NCI-H2107 treated with DMSO at 0.1 percent for 48 hours (cell line): Measurements from ENCODE around the gene RAB13.

Experiments
- DNase-seq: peaks from one replicate; lab custom pipeline; 2025; ENCODE audit not compliant: unreplicated experiment; lab: John Stamatoyannopoulos, UW

The RAB13 gene

GRCh38 chr1:153978274-153978909 lies 7.7 kb downstream of the RAB13 start:
- DNase-seq, result no peak

- peak; percentile 83 for DNase-seq
Measured at GRCh38 chr1:153977250-153978240, 8.6 kb downstream of the RAB13 start, which contains the start of gene JTB. Gene JTB, minus strand, starts transcription at chr1:153977674. Its CDS starts 422 bp downstream, at chr1:153977252.

- DNase-seq, result no peak
Measured at GRCh38 chr1:153976819-153977249, 9.3 kb downstream of the RAB13 start.

GRCh38 chr1:153973525-153973924 lies 12.6 kb downstream of the RAB13 start:
- DNase-seq, result no peak

GRCh38 chr1:153973071-153973470 lies 13.1 kb downstream of the RAB13 start:
- DNase-seq, result no peak

GRCh38 chr1:153970346-153970745 lies 15.8 kb downstream of the RAB13 start:
- no peak for DNase-seq

- DNase-seq, result no peak
Measured at GRCh38 chr1:153968972-153969371, 17.2 kb downstream of the RAB13 start.

GRCh38 chr1:153968408-153968807 lies 17.7 kb downstream of the RAB13 start:
- no peak for DNase-seq

GRCh38 chr1:153968000-153968363 lies 18.2 kb downstream of the RAB13 start:
- DNase-seq, result peak; percentile 80

- DNase-seq, result peak; percentile 99
Measured at GRCh38 chr1:153967107-153967999, 18.8 kb downstream of the RAB13 start, which contains the start of gene CREB3L4. Gene CREB3L4, plus strand, starts transcription at chr1:153967902. Its CDS starts 624 bp downstream, at chr1:153968526.

GRCh38 chr1:153963850-153964331 lies 22.2 kb downstream of the RAB13 start:
- no peak for DNase-seq

- peak; percentile 98 for DNase-seq
Measured at GRCh38 chr1:153963030-153963849, 22.9 kb downstream of the RAB13 start, which contains the start of gene SLC39A1. Gene SLC39A1, minus strand, starts transcription at chr1:153963537. Its CDS starts 822 bp downstream, at chr1:153962715.

- DNase-seq, result no peak
Measured at GRCh38 chr1:153962088-153963029, 23.8 kb downstream of the RAB13 start.

GRCh38 chr1:153961421-153961820 lies 24.7 kb downstream of the RAB13 start:
- DNase-seq, result no peak

- DNase-seq, result no peak
Measured at GRCh38 chr1:153960206-153960605, 25.9 kb downstream of the RAB13 start.

- no peak for DNase-seq
Measured at GRCh38 chr1:153959454-153959853, 26.7 kb downstream of the RAB13 start.

GRCh38 chr1:153958961-153959260 lies 27.2 kb downstream of the RAB13 start:
- no peak for DNase-seq

- peak; percentile 99 for DNase-seq
Measured at GRCh38 chr1:153958111-153958960, 27.8 kb downstream of the RAB13 start, which contains the start of gene CRTC2. Gene CRTC2, minus strand, starts transcription at chr1:153958612. Its CDS starts 115 bp downstream, at chr1:153958497.
